ENCODE measurements around the gene DHRS4.
"Not testable (repeated sequence)": the region's sequence is repeated elsewhere in the genome, so short reads cannot be mapped to it uniquely, and the experiment has no call there.

DHRS4 gene

GRCh38 chr14:23941230-23941629 is 12.3 kb upstream of the DHRS4 start:
- H3K4me3 ChIP-seq (ENCODE audit: low read depth, low read length), result no peak overlapping the region
- no peak for DNase-seq (ENCODE audit: low read depth)
- TF ChIP-seq, protein P1, sequence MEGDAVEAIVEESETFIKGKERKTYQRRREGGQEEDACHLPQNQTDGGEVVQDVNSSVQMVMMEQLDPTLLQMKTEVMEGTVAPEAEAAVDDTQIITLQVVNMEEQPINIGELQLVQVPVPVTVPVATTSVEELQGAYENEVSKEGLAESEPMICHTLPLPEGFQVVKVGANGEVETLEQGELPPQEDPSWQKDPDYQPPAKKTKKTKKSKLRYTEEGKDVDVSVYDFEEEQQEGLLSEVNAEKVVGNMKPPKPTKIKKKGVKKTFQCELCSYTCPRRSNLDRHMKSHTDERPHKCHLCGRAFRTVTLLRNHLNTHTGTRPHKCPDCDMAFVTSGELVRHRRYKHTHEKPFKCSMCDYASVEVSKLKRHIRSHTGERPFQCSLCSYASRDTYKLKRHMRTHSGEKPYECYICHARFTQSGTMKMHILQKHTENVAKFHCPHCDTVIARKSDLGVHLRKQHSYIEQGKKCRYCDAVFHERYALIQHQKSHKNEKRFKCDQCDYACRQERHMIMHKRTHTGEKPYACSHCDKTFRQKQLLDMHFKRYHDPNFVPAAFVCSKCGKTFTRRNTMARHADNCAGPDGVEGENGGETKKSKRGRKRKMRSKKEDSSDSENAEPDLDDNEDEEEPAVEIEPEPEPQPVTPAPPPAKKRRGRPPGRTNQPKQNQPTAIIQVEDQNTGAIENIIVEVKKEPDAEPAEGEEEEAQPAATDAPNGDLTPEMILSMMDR (IDR thresholded peaks at IDR 0.05; ENCODE audit: low read depth, low read length), result no peak
- TF ChIP-seq MYC (IDR thresholded peaks at IDR 0.05; ENCODE audit: low read depth, low read length), result no peak
- TF ChIP-seq MAX (IDR thresholded peaks at IDR 0.05; ENCODE audit: low read depth, low read length), result no peak
- TF ChIP-seq POLR2A (IDR thresholded peaks at IDR 0.05; ENCODE audit: extremely low read depth, insufficient read length), result no peak

GRCh38 chr14:23941669-23942068 is 11.9 kb upstream of the DHRS4 start:
- no peak for DNase-seq (ENCODE audit: low read depth)
- no peak overlapping the region for H3K4me3 ChIP-seq (ENCODE audit: low read depth, low read length)
- TF ChIP-seq POLR2A (IDR thresholded peaks at IDR 0.05; ENCODE audit: extremely low read depth, insufficient read length) (no peak), MAX (IDR thresholded peaks at IDR 0.05; ENCODE audit: low read depth, low read length) (no peak), MYC (IDR thresholded peaks at IDR 0.05; ENCODE audit: low read depth, low read length) (no peak)
- TF ChIP-seq, protein P1 (IDR thresholded peaks at IDR 0.05; ENCODE audit: low read depth, low read length), result no peak

- H3K4me3 ChIP-seq (ENCODE audit: low read depth, low read length), result no peak overlapping the region
- DNase-seq (ENCODE audit: low read depth), result no peak
- TF ChIP-seq POLR2A (IDR thresholded peaks at IDR 0.05; ENCODE audit: extremely low read depth, insufficient read length), result no peak
- TF ChIP-seq MYC (IDR thresholded peaks at IDR 0.05; ENCODE audit: low read depth, low read length), result no peak
- no peak for TF ChIP-seq MAX (IDR thresholded peaks at IDR 0.05; ENCODE audit: low read depth, low read length)
- TF ChIP-seq, protein P1 (IDR thresholded peaks at IDR 0.05; ENCODE audit: low read depth, low read length), result no peak
Observed at GRCh38 chr14:23942587-23942986, 11.0 kb upstream of the DHRS4 start.

GRCh38 chr14:23949069-23949468 is 4.5 kb upstream of the DHRS4 start:
- not testable (repeated sequence) for DNase-seq (ENCODE audit: low read depth); H3K4me3 ChIP-seq (ENCODE audit: low read depth, low read length)

- no peak for DNase-seq (ENCODE audit: low read depth)
- TF ChIP-seq, protein P1 (IDR thresholded peaks at IDR 0.05; ENCODE audit: low read depth, low read length), result no peak
- TF ChIP-seq POLR2A (IDR thresholded peaks at IDR 0.05; ENCODE audit: extremely low read depth, insufficient read length), result no peak
- H3K4me3 ChIP-seq (ENCODE audit: low read depth, low read length), result no peak overlapping the region
Observed at GRCh38 chr14:23950411-23951135, 3.0 kb upstream of the DHRS4 start.

GRCh38 chr14:23951136-23951466 is 2.5 kb upstream of the DHRS4 start:
- DNase-seq (ENCODE audit: low read depth); H3K4me3 ChIP-seq (ENCODE audit: low read depth, low read length): not testable (repeated sequence)

- no peak for DNase-seq (ENCODE audit: low read depth)
- no peak overlapping the region for H3K4me3 ChIP-seq (ENCODE audit: low read depth, low read length)
- TF ChIP-seq MAX (IDR thresholded peaks at IDR 0.05; ENCODE audit: low read depth, low read length), result no peak
- no peak for TF ChIP-seq POLR2A (IDR thresholded peaks at IDR 0.05; ENCODE audit: extremely low read depth, insufficient read length)
- TF ChIP-seq, protein P1 (IDR thresholded peaks at IDR 0.05; ENCODE audit: low read depth, low read length), result no peak
- no peak for TF ChIP-seq MYC (IDR thresholded peaks at IDR 0.05; ENCODE audit: low read depth, low read length)
Observed at GRCh38 chr14:23951590-23952201, 1.9 kb upstream of the DHRS4 start.

GRCh38 chr14:23953116-23953463 is 480 bp upstream of the DHRS4 start:
- not testable (repeated sequence) for DNase-seq (ENCODE audit: low read depth)
- H3K4me3 ChIP-seq (ENCODE audit: low read depth, low read length), result peak overlapping the region; percentile 74

DNA sequence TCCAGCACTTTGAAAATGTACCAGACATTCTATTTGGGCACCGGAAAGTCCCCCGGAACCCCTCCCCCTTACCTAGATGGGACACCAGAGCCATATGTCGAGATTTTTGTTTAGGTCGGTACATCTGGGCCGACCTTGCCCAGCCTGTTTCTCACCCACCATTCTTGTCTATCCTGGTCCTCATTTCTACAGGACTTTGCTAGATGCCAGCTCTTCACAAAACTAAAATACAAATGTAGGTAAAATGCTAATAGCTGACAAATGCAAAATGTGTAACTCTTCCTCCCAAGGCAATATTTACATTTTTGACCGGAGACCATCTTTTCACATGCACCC is 677 bp downstream of the DHRS4 start:
- peak overlapping the region; percentile 74 for H3K4me3 ChIP-seq (ENCODE audit: low read depth, low read length)
- DNase-seq (ENCODE audit: low read depth), result not testable (repeated sequence)

DNA sequence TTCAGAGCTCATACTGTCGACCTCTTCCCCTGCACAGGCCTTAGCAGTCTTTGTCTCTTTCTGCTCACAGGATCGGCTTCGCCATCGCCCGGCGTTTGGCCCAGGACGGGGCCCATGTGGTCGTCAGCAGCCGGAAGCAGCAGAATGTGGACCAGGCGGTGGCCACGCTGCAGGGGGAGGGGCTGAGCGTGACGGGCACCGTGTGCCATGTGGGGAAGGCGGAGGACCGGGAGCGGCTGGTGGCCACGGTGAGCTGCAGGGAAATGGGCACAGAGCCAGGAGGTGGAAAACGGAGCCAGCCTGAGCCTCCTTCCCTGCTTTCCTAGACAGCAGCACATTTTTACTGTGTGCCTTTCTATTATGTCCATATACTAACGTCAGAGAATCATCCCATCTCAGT is 1.4 kb downstream of the DHRS4 start:
- H3K4me3 ChIP-seq (ENCODE audit: low read depth, low read length); DNase-seq (ENCODE audit: low read depth): not testable (repeated sequence)

Data from NB4 (cell line).